ENCODE results near the gene HUNK. TPM values are rescaled to one million over a fixed set of nuclear protein-coding genes. Genes with fewer than 3 reads are reported as not detected.

Gene HUNK
- total RNA-seq, 1 experiment from 2014 or later, result 7.0 TPM

- Mint-ChIP-seq H3K36me3 (no peaks in the 10 kb centered on the region), H3K4me3 (no peak overlapping the region), H3K4me1 (no peaks in the 10 kb centered on the region), H3K27me3 (ENCODE audit: low read depth) (no peaks in the 10 kb centered on the region), H3K27ac (no peak overlapping the region), H3K9me3 (peaks cover 19% of the 10 kb centered on the region)
- ATAC-seq, result no peak
- CTCF ChIA-PET, result no interaction called here
- no peak for TF ChIP-seq SMAD4 (CRISPR knock-in tag; IDR thresholded peaks at IDR 0.05)
- TF ChIP-seq, protein P1, sequence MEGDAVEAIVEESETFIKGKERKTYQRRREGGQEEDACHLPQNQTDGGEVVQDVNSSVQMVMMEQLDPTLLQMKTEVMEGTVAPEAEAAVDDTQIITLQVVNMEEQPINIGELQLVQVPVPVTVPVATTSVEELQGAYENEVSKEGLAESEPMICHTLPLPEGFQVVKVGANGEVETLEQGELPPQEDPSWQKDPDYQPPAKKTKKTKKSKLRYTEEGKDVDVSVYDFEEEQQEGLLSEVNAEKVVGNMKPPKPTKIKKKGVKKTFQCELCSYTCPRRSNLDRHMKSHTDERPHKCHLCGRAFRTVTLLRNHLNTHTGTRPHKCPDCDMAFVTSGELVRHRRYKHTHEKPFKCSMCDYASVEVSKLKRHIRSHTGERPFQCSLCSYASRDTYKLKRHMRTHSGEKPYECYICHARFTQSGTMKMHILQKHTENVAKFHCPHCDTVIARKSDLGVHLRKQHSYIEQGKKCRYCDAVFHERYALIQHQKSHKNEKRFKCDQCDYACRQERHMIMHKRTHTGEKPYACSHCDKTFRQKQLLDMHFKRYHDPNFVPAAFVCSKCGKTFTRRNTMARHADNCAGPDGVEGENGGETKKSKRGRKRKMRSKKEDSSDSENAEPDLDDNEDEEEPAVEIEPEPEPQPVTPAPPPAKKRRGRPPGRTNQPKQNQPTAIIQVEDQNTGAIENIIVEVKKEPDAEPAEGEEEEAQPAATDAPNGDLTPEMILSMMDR (IDR thresholded peaks at IDR 0.05), result no peak
- TF ChIP-seq, protein P2, sequence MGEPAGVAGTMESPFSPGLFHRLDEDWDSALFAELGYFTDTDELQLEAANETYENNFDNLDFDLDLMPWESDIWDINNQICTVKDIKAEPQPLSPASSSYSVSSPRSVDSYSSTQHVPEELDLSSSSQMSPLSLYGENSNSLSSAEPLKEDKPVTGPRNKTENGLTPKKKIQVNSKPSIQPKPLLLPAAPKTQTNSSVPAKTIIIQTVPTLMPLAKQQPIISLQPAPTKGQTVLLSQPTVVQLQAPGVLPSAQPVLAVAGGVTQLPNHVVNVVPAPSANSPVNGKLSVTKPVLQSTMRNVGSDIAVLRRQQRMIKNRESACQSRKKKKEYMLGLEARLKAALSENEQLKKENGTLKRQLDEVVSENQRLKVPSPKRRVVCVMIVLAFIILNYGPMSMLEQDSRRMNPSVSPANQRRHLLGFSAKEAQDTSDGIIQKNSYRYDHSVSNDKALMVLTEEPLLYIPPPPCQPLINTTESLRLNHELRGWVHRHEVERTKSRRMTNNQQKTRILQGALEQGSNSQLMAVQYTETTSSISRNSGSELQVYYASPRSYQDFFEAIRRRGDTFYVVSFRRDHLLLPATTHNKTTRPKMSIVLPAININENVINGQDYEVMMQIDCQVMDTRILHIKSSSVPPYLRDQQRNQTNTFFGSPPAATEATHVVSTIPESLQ (CRISPR knock-in tag; IDR thresholded peaks at IDR 0.05), result no peak
- TF ChIP-seq, protein P3, sequence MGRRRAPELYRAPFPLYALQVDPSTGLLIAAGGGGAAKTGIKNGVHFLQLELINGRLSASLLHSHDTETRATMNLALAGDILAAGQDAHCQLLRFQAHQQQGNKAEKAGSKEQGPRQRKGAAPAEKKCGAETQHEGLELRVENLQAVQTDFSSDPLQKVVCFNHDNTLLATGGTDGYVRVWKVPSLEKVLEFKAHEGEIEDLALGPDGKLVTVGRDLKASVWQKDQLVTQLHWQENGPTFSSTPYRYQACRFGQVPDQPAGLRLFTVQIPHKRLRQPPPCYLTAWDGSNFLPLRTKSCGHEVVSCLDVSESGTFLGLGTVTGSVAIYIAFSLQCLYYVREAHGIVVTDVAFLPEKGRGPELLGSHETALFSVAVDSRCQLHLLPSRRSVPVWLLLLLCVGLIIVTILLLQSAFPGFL (CRISPR knock-in tag; IDR thresholded peaks at IDR 0.05; ENCODE audit: borderline replicate concordance), result no peak
- no peak for TF ChIP-seq ESRRA (CRISPR knock-in tag; IDR thresholded peaks at IDR 0.05; ENCODE audit: borderline replicate concordance)
- TF ChIP-seq, protein P4, sequence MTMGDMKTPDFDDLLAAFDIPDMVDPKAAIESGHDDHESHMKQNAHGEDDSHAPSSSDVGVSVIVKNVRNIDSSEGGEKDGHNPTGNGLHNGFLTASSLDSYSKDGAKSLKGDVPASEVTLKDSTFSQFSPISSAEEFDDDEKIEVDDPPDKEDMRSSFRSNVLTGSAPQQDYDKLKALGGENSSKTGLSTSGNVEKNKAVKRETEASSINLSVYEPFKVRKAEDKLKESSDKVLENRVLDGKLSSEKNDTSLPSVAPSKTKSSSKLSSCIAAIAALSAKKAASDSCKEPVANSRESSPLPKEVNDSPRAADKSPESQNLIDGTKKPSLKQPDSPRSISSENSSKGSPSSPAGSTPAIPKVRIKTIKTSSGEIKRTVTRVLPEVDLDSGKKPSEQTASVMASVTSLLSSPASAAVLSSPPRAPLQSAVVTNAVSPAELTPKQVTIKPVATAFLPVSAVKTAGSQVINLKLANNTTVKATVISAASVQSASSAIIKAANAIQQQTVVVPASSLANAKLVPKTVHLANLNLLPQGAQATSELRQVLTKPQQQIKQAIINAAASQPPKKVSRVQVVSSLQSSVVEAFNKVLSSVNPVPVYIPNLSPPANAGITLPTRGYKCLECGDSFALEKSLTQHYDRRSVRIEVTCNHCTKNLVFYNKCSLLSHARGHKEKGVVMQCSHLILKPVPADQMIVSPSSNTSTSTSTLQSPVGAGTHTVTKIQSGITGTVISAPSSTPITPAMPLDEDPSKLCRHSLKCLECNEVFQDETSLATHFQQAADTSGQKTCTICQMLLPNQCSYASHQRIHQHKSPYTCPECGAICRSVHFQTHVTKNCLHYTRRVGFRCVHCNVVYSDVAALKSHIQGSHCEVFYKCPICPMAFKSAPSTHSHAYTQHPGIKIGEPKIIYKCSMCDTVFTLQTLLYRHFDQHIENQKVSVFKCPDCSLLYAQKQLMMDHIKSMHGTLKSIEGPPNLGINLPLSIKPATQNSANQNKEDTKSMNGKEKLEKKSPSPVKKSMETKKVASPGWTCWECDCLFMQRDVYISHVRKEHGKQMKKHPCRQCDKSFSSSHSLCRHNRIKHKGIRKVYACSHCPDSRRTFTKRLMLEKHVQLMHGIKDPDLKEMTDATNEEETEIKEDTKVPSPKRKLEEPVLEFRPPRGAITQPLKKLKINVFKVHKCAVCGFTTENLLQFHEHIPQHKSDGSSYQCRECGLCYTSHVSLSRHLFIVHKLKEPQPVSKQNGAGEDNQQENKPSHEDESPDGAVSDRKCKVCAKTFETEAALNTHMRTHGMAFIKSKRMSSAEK (CRISPR knock-in tag; IDR thresholded peaks at IDR 0.05; ENCODE audit: borderline replicate concordance), result no peak
- no peak for TF ChIP-seq ZNF281 (CRISPR knock-in tag; IDR thresholded peaks at IDR 0.05)
- TF ChIP-seq, protein P5, sequence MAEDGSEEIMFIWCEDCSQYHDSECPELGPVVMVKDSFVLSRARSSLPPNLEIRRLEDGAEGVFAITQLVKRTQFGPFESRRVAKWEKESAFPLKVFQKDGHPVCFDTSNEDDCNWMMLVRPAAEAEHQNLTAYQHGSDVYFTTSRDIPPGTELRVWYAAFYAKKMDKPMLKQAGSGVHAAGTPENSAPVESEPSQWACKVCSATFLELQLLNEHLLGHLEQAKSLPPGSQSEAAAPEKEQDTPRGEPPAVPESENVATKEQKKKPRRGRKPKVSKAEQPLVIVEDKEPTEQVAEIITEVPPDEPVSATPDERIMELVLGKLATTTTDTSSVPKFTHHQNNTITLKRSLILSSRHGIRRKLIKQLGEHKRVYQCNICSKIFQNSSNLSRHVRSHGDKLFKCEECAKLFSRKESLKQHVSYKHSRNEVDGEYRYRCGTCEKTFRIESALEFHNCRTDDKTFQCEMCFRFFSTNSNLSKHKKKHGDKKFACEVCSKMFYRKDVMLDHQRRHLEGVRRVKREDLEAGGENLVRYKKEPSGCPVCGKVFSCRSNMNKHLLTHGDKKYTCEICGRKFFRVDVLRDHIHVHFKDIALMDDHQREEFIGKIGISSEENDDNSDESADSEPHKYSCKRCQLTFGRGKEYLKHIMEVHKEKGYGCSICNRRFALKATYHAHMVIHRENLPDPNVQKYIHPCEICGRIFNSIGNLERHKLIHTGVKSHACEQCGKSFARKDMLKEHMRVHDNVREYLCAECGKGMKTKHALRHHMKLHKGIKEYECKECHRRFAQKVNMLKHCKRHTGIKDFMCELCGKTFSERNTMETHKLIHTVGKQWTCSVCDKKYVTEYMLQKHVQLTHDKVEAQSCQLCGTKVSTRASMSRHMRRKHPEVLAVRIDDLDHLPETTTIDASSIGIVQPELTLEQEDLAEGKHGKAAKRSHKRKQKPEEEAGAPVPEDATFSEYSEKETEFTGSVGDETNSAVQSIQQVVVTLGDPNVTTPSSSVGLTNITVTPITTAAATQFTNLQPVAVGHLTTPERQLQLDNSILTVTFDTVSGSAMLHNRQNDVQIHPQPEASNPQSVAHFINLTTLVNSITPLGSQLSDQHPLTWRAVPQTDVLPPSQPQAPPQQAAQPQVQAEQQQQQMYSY (CRISPR knock-in tag; IDR thresholded peaks at IDR 0.05), result no peak
- no peak for TF ChIP-seq TCF7 (CRISPR knock-in tag; IDR thresholded peaks at IDR 0.05; ENCODE audit: low read depth)
- TF ChIP-seq NR2C2 (CRISPR knock-in tag; IDR thresholded peaks at IDR 0.05), result no peak
- TF ChIP-seq RELA (CRISPR knock-in tag; IDR thresholded peaks at IDR 0.05; ENCODE audit: borderline replicate concordance), result no peak
- TF ChIP-seq, protein P6, sequence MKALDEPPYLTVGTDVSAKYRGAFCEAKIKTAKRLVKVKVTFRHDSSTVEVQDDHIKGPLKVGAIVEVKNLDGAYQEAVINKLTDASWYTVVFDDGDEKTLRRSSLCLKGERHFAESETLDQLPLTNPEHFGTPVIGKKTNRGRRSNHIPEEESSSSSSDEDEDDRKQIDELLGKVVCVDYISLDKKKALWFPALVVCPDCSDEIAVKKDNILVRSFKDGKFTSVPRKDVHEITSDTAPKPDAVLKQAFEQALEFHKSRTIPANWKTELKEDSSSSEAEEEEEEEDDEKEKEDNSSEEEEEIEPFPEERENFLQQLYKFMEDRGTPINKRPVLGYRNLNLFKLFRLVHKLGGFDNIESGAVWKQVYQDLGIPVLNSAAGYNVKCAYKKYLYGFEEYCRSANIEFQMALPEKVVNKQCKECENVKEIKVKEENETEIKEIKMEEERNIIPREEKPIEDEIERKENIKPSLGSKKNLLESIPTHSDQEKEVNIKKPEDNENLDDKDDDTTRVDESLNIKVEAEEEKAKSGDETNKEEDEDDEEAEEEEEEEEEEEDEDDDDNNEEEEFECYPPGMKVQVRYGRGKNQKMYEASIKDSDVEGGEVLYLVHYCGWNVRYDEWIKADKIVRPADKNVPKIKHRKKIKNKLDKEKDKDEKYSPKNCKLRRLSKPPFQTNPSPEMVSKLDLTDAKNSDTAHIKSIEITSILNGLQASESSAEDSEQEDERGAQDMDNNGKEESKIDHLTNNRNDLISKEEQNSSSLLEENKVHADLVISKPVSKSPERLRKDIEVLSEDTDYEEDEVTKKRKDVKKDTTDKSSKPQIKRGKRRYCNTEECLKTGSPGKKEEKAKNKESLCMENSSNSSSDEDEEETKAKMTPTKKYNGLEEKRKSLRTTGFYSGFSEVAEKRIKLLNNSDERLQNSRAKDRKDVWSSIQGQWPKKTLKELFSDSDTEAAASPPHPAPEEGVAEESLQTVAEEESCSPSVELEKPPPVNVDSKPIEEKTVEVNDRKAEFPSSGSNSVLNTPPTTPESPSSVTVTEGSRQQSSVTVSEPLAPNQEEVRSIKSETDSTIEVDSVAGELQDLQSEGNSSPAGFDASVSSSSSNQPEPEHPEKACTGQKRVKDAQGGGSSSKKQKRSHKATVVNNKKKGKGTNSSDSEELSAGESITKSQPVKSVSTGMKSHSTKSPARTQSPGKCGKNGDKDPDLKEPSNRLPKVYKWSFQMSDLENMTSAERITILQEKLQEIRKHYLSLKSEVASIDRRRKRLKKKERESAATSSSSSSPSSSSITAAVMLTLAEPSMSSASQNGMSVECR (CRISPR knock-in tag; IDR thresholded peaks at IDR 0.05; ENCODE audit: borderline replicate concordance), result no peak
- no peak for DNase-seq (ENCODE audit: low spot score)
- POLR2A ChIA-PET, result no interaction called here
These were observed 17.6 kb upstream of the HUNK start for GRCh38 chr21:31855180-31855579.
